ENCODE data around the gene MEI4. TPM values are rescaled to one million over a fixed set of nuclear protein-coding genes. Genes with fewer than 3 reads are reported as not detected.

MEI4 gene
- polyA plus RNA-seq, 1 experiment, result not detected

- TF ChIP-seq CTCF (IDR thresholded peaks at IDR 0.05; ENCODE audit: insufficient read depth, low read depth, low read length), result no peak
- H3K4me3 ChIP-seq (ENCODE audit: low read depth, low read length), result no peak overlapping the region
- no peaks in the 10 kb centered on the region for H3K36me3 ChIP-seq (ENCODE audit: control insufficient read depth, insufficient read depth, low read length)
- H3K27me3 ChIP-seq (ENCODE audit: control insufficient read depth, insufficient read depth, low read length), result no peaks in the 10 kb centered on the region
- CTCF ChIA-PET, result no interaction called here
- POLR2A ChIA-PET, result no interaction called here
- DNase-seq (ENCODE audit: low read depth), result no peak
Measured at GRCh38 chr6:77656999-77657764, 4.3 kb downstream of the MEI4 start.

GRCh38 chr6:77666340-77666739 is 13.5 kb downstream of the MEI4 start:
- POLR2A ChIA-PET, result no interaction called here
- CTCF ChIA-PET, result no interaction called here
- no peak overlapping the region for H3K4me3 ChIP-seq (ENCODE audit: low read depth, low read length)
- H3K36me3 ChIP-seq (ENCODE audit: control insufficient read depth, insufficient read depth, low read length), result no peaks in the 10 kb centered on the region
- H3K27me3 ChIP-seq (ENCODE audit: control insufficient read depth, insufficient read depth, low read length), result no peaks in the 10 kb centered on the region
- TF ChIP-seq CTCF (IDR thresholded peaks at IDR 0.05; ENCODE audit: insufficient read depth, low read depth, low read length), result no peak
- no peak for DNase-seq (ENCODE audit: low read depth)

GRCh38 chr6:77666846-77667245 is 14.0 kb downstream of the MEI4 start:
- ChIA-PET POLR2A (no interaction called here), CTCF (no interaction called here)
- DNase-seq (ENCODE audit: low read depth), result no peak
- H3K36me3 ChIP-seq (ENCODE audit: control insufficient read depth, insufficient read depth, low read length), result no peaks in the 10 kb centered on the region
- no peaks in the 10 kb centered on the region for H3K27me3 ChIP-seq (ENCODE audit: control insufficient read depth, insufficient read depth, low read length)
- H3K4me3 ChIP-seq (ENCODE audit: low read depth, low read length), result no peak overlapping the region
- no peak for TF ChIP-seq CTCF (IDR thresholded peaks at IDR 0.05; ENCODE audit: insufficient read depth, low read depth, low read length)

GRCh38 chr6:77669913-77670312 is 17.1 kb downstream of the MEI4 start:
- DNase-seq (ENCODE audit: low read depth), result no peak
- ChIA-PET CTCF (interaction anchor here (1.1 to 1.2 kb wide), 2 partner anchors 11 to 18 kb away, joined by 3 read pairs; no protein-coding TSS in a partner anchor), POLR2A (no interaction called here)
- Histone ChIP-seq H3K27me3 (ENCODE audit: control insufficient read depth, insufficient read depth, low read length) (no peaks in the 10 kb centered on the region), H3K36me3 (ENCODE audit: control insufficient read depth, insufficient read depth, low read length) (no peaks in the 10 kb centered on the region), H3K4me3 (ENCODE audit: low read depth, low read length) (no peak overlapping the region)
- no peak for TF ChIP-seq CTCF (IDR thresholded peaks at IDR 0.05; ENCODE audit: insufficient read depth, low read depth, low read length)

- H3K27me3 ChIP-seq (ENCODE audit: control insufficient read depth, insufficient read depth, low read length), result no peaks in the 10 kb centered on the region
- no peak overlapping the region for H3K4me3 ChIP-seq (ENCODE audit: low read depth, low read length)
- CTCF ChIA-PET, result no interaction called here
- TF ChIP-seq CTCF (IDR thresholded peaks at IDR 0.05; ENCODE audit: insufficient read depth, low read depth, low read length), result no peak
- no peak for DNase-seq (ENCODE audit: low read depth)
- POLR2A ChIA-PET, result no interaction called here
- no peaks in the 10 kb centered on the region for H3K36me3 ChIP-seq (ENCODE audit: control insufficient read depth, insufficient read depth, low read length)
Measured at GRCh38 chr6:77674211-77674610, 21.4 kb downstream of the MEI4 start.
